ENCODE data around the gene AGBL1.
A peak's percentile ranks its signal among the peaks of the same experiment; 100 is the strongest.

The AGBL1 gene

GRCh38 chr15:86336051-86336788 lies 256.5 kb downstream of the AGBL1 start:
- H3K36me3 Mint-ChIP-seq = no peaks in the 10 kb centered on the region
- peaks cover 30% of the 10 kb centered on the region for H3K4me1 Mint-ChIP-seq
- no peak overlapping the region for H3K27ac Mint-ChIP-seq
- H3K9me3 Mint-ChIP-seq = peaks cover 7% of the 10 kb centered on the region
- DNase-seq (ENCODE audit: low spot score in 2 of 2) = peak in 1 of 2 donors; percentile 5
- ATAC-seq = peak; percentile 95
- H3K4me3 Mint-ChIP-seq = no peak overlapping the region

GRCh38 chr15:86337071-86337470 lies 257.4 kb downstream of the AGBL1 start:
- Mint-ChIP-seq H3K36me3 (no peaks in the 10 kb centered on the region), H3K9me3 (peaks cover 7% of the 10 kb centered on the region), H3K4me3 (no peak overlapping the region), H3K4me1 (peaks cover 30% of the 10 kb centered on the region), H3K27ac (no peak overlapping the region)
- ATAC-seq (no peak), DNase-seq (ENCODE audit: low spot score in 2 of 2) (no peak)

GRCh38 chr15:86347245-86347644 lies 267.6 kb downstream of the AGBL1 start:
- H3K4me3 Mint-ChIP-seq = no peak overlapping the region
- no peak for DNase-seq (ENCODE audit: low spot score in 2 of 2)
- no peaks in the 10 kb centered on the region for H3K4me1 Mint-ChIP-seq
- ATAC-seq = no peak
- no peaks in the 10 kb centered on the region for H3K9me3 Mint-ChIP-seq
- H3K27ac Mint-ChIP-seq = no peak overlapping the region
- no peaks in the 10 kb centered on the region for H3K36me3 Mint-ChIP-seq

- DNase-seq (ENCODE audit: low spot score in 2 of 2) (no peak), ATAC-seq (no peak)
- Mint-ChIP-seq H3K27ac (no peak overlapping the region), H3K4me3 (no peak overlapping the region), H3K9me3 (no peaks in the 10 kb centered on the region), H3K36me3 (no peaks in the 10 kb centered on the region), H3K4me1 (no peaks in the 10 kb centered on the region)
Observed at GRCh38 chr15:86349565-86349964, 269.9 kb downstream of the AGBL1 start.

- H3K4me1 Mint-ChIP-seq = no peaks in the 10 kb centered on the region
- ATAC-seq = no peak
- no peaks in the 10 kb centered on the region for H3K36me3 Mint-ChIP-seq
- no peak for DNase-seq (ENCODE audit: low spot score in 2 of 2)
- no peak overlapping the region for H3K4me3 Mint-ChIP-seq
- H3K27ac Mint-ChIP-seq = no peak overlapping the region
- no peaks in the 10 kb centered on the region for H3K9me3 Mint-ChIP-seq
Observed at GRCh38 chr15:86353213-86353612, 273.5 kb downstream of the AGBL1 start.

- no peaks in the 10 kb centered on the region for H3K9me3 Mint-ChIP-seq
- H3K27ac Mint-ChIP-seq = no peak overlapping the region
- H3K4me3 Mint-ChIP-seq = no peak overlapping the region
- ATAC-seq (no peak), DNase-seq (ENCODE audit: low spot score in 2 of 2) (no peak)
- H3K36me3 Mint-ChIP-seq = no peaks in the 10 kb centered on the region
- H3K4me1 Mint-ChIP-seq = no peaks in the 10 kb centered on the region
Observed at GRCh38 chr15:86355361-86355760, 275.7 kb downstream of the AGBL1 start.

GRCh38 chr15:86355801-86356200 lies 276.1 kb downstream of the AGBL1 start:
- no peak overlapping the region for H3K4me3 Mint-ChIP-seq
- H3K27ac Mint-ChIP-seq = no peak overlapping the region
- no peaks in the 10 kb centered on the region for H3K4me1 Mint-ChIP-seq
- H3K9me3 Mint-ChIP-seq = no peaks in the 10 kb centered on the region
- no peaks in the 10 kb centered on the region for H3K36me3 Mint-ChIP-seq
- no peak for ATAC-seq
- DNase-seq (ENCODE audit: low spot score in 2 of 2) = no peak

- ATAC-seq (peak; percentile 98), DNase-seq (ENCODE audit: low spot score in 2 of 2) (no peak)
- peaks cover 12% of the 10 kb centered on the region for H3K9me3 Mint-ChIP-seq
- no peak overlapping the region for H3K4me3 Mint-ChIP-seq
- H3K36me3 Mint-ChIP-seq = no peaks in the 10 kb centered on the region
- H3K27ac Mint-ChIP-seq = no peak overlapping the region
- no peaks in the 10 kb centered on the region for H3K4me1 Mint-ChIP-seq
Observed at GRCh38 chr15:86362555-86362954, 282.9 kb downstream of the AGBL1 start.

- H3K4me1 Mint-ChIP-seq = no peaks in the 10 kb centered on the region
- DNase-seq (ENCODE audit: low spot score in 2 of 2) (no peak), ATAC-seq (no peak)
- no peak overlapping the region for H3K4me3 Mint-ChIP-seq
- H3K36me3 Mint-ChIP-seq = no peaks in the 10 kb centered on the region
- H3K9me3 Mint-ChIP-seq = peaks cover 19% of the 10 kb centered on the region
- H3K27ac Mint-ChIP-seq = no peak overlapping the region
Observed at GRCh38 chr15:86373147-86373546, 293.5 kb downstream of the AGBL1 start.

GRCh38 chr15:86375733-86376280 lies 296.1 kb downstream of the AGBL1 start:
- DNase-seq (ENCODE audit: low spot score in 2 of 2) = no peak
- H3K4me1 Mint-ChIP-seq = no peaks in the 10 kb centered on the region

GRCh38 chr15:86377914-86378313 lies 298.2 kb downstream of the AGBL1 start:
- Mint-ChIP-seq H3K4me3 (no peak overlapping the region), H3K36me3 (no peaks in the 10 kb centered on the region), H3K9me3 (peaks cover 13% of the 10 kb centered on the region), H3K4me1 (no peaks in the 10 kb centered on the region), H3K27ac (no peak overlapping the region)
- DNase-seq (ENCODE audit: low spot score in 2 of 2) (no peak), ATAC-seq (no peak)

More at GRCh38 chr15:86375733-86376280, 296.1 kb downstream of the AGBL1 start:
- no peak for ATAC-seq
- Mint-ChIP-seq H3K9me3 (peaks cover 13% of the 10 kb centered on the region), H3K4me3 (no peak overlapping the region), H3K36me3 (no peaks in the 10 kb centered on the region), H3K27ac (no peak overlapping the region)

GRCh38 chr15:86382341-86382740 lies 302.7 kb downstream of the AGBL1 start:
- H3K36me3 Mint-ChIP-seq = no peaks in the 10 kb centered on the region
- no peak overlapping the region for H3K27ac Mint-ChIP-seq
- H3K4me3 Mint-ChIP-seq = no peak overlapping the region
- no peaks in the 10 kb centered on the region for H3K9me3 Mint-ChIP-seq
- DNase-seq (ENCODE audit: low spot score in 2 of 2) (no peak), ATAC-seq (no peak)
- peaks cover 7% of the 10 kb centered on the region for H3K4me1 Mint-ChIP-seq

- H3K4me1 Mint-ChIP-seq = peaks cover 7% of the 10 kb centered on the region
- H3K9me3 Mint-ChIP-seq = no peaks in the 10 kb centered on the region
- H3K4me3 Mint-ChIP-seq = no peak overlapping the region
- no peaks in the 10 kb centered on the region for H3K36me3 Mint-ChIP-seq
- ATAC-seq (no peak), DNase-seq (ENCODE audit: low spot score in 2 of 2) (no peak)
- H3K27ac Mint-ChIP-seq = no peak overlapping the region
Observed at GRCh38 chr15:86383611-86384010, 303.9 kb downstream of the AGBL1 start.

GRCh38 chr15:86384186-86384585 lies 304.5 kb downstream of the AGBL1 start:
- no peak for DNase-seq (ENCODE audit: low spot score in 2 of 2)
- H3K9me3 Mint-ChIP-seq = no peaks in the 10 kb centered on the region
- no peak overlapping the region for H3K4me3 Mint-ChIP-seq
- no peak overlapping the region for H3K27ac Mint-ChIP-seq
- H3K4me1 Mint-ChIP-seq = peaks cover 7% of the 10 kb centered on the region
- no peak for ATAC-seq
- no peaks in the 10 kb centered on the region for H3K36me3 Mint-ChIP-seq

- no peak overlapping the region for H3K27ac Mint-ChIP-seq
- no peak for ATAC-seq
- DNase-seq (ENCODE audit: low spot score in 2 of 2) = no peak
- H3K4me3 Mint-ChIP-seq = no peak overlapping the region
- no peaks in the 10 kb centered on the region for H3K9me3 Mint-ChIP-seq
- no peaks in the 10 kb centered on the region for H3K4me1 Mint-ChIP-seq
- no peaks in the 10 kb centered on the region for H3K36me3 Mint-ChIP-seq
Observed at GRCh38 chr15:86392296-86392695, 312.6 kb downstream of the AGBL1 start.

GRCh38 chr15:86392874-86393273 lies 313.2 kb downstream of the AGBL1 start:
- ATAC-seq = no peak
- no peak overlapping the region for H3K27ac Mint-ChIP-seq
- no peaks in the 10 kb centered on the region for H3K4me1 Mint-ChIP-seq
- no peaks in the 10 kb centered on the region for H3K9me3 Mint-ChIP-seq
- no peak overlapping the region for H3K4me3 Mint-ChIP-seq
- DNase-seq (ENCODE audit: low spot score in 2 of 2) = no peak
- H3K36me3 Mint-ChIP-seq = no peaks in the 10 kb centered on the region

Data from stimulated activated effector memory CD8-positive, alpha-beta T cell treated with anti-CD3 and anti-CD28 coated beads, Interleukin-12 subunit alpha, Interleukin-12 subunit beta, amount 100 ng/mL, for 72 hours (primary cell).